Measurements from ENCODE around the gene GAPDH. TPM values are rescaled to one million over a fixed set of nuclear protein-coding genes. Genes with fewer than 3 reads are reported as not detected.
"Not testable (repeated sequence)": the region's sequence is repeated elsewhere in the genome, so short reads cannot be mapped to it uniquely, and the experiment has no call there.

Gene GAPDH
- total RNA-seq, 4 donors from 2014 or later: 1,806 to 2,946 (median 2,333) TPM

- in situ Hi-C loops (cut with MboI; ENCODE audit: low pct_ligation_motif_present in 1 of 4, low pct_unique_long_range_greater_than_20kb in 1 of 4, low sequenced_read_pairs in 3 of 4) (loop anchor here in 1 of 4 donors (25.0 kb wide), 2 partner anchors 99 to 199 kb away; partner anchors contain the start of genes CD27 and TNFRSF1A), intact Hi-C loops (cut with DNase I; ENCODE audit: low total_unique reads) (loop anchor here (5.0 to 10.0 kb wide), 2 partner anchors 114 to 211 kb away; no protein-coding TSS in a partner anchor)
- TF ChIP-seq CTCF (IDR thresholded peaks at IDR 0.05): no peak
- TF ChIP-seq POLR2A (IDR thresholded peaks at IDR 0.05): no peak
- no peak for TF ChIP-seq POLR2AphosphoS5 (IDR thresholded peaks at IDR 0.05)
- no peak for TF ChIP-seq EP300 (IDR thresholded peaks at IDR 0.05; ENCODE audit: low read depth)
- H3K27me3 ChIP-seq: no peaks in the 10 kb centered on the region
- peaks cover 42 to 81% (median 61%) of the 10 kb centered on the region in 4 donors for H3K4me1 ChIP-seq
- no peaks in the 10 kb centered on the region for H3K9me3 ChIP-seq
- WGBS, 2 donors (ENCODE audit: low coverage in 1 of 2): 0 to 45% methylated on average over 1 to 10 of the region's 10 CpGs
- H3K27ac ChIP-seq: peak overlapping the region; percentile 94 to 98 (median 98)
- peaks cover 0 to 16% (median 6%) of the 10 kb centered on the region in 4 donors for H3K36me3 ChIP-seq
- no peak for DNase-seq
- peak overlapping the region; percentile 72 to 88 (median 78) for H3K4me3 ChIP-seq
Observed at GRCh38 chr12:6535960-6536847, 1.9 kb downstream of the GAPDH start.

GRCh38 chr12:6536894-6537579, 2.7 kb downstream of the GAPDH start:
- in situ Hi-C loops (cut with MboI; ENCODE audit: low pct_ligation_motif_present in 1 of 4, low pct_unique_long_range_greater_than_20kb in 1 of 4, low sequenced_read_pairs in 3 of 4): loop anchor here in 1 of 4 donors (25.0 kb wide), 2 partner anchors 100 to 200 kb away; partner anchors contain the start of genes CD27 and TNFRSF1A
- H3K27me3 ChIP-seq: no peaks in the 10 kb centered on the region
- TF ChIP-seq POLR2AphosphoS5 (IDR thresholded peaks at IDR 0.05) (no peak), CTCF (IDR thresholded peaks at IDR 0.05) (no peak), EP300 (IDR thresholded peaks at IDR 0.05; ENCODE audit: low read depth) (no peak), POLR2A (IDR thresholded peaks at IDR 0.05) (no peak)
- no peak overlapping the region for H3K4me3 ChIP-seq
- 67 to 71% methylated on average over 3 to 19 of the region's 19 CpGs for WGBS, 2 donors (ENCODE audit: low coverage in 1 of 2)
- DNase-seq: no peak
- H3K4me1 ChIP-seq: peaks cover 42 to 87% (median 66%) of the 10 kb centered on the region in 4 donors
- H3K9me3 ChIP-seq: no peaks in the 10 kb centered on the region
- H3K27ac ChIP-seq: peak overlapping the region; percentile 94 to 98 (median 98)
- peaks cover 0 to 16% (median 6%) of the 10 kb centered on the region in 4 donors for H3K36me3 ChIP-seq
- intact Hi-C loops (cut with DNase I; ENCODE audit: low total_unique reads): loop anchor here (5.0 to 10.0 kb wide), 2 partner anchors 115 to 212 kb away; no protein-coding TSS in a partner anchor

GRCh38 chr12:6537580-6538419, 3.5 kb downstream of the GAPDH start:
- DNase-seq: peak; percentile 88
- intact Hi-C loops (cut with DNase I; ENCODE audit: low total_unique reads) (loop anchor here (5.0 to 10.0 kb wide), 2 partner anchors 115 to 213 kb away; no protein-coding TSS in a partner anchor), in situ Hi-C loops (cut with MboI; ENCODE audit: low pct_ligation_motif_present in 1 of 4, low pct_unique_long_range_greater_than_20kb in 1 of 4, low sequenced_read_pairs in 3 of 4) (loop anchor here in 1 of 4 donors (25.0 kb wide), 2 partner anchors 100 to 200 kb away; partner anchors contain the start of genes CD27 and TNFRSF1A)
- H3K4me1 ChIP-seq: peaks cover 35 to 85% (median 66%) of the 10 kb centered on the region in 4 donors
- peak overlapping the region; percentile 94 to 98 (median 98) for H3K27ac ChIP-seq
- 0 to 29% methylated on average over 2 to 17 of the region's 17 CpGs for WGBS, 2 donors (ENCODE audit: low coverage in 1 of 2)
- peak in 2 of 3 donors; percentile 30 to 42 for TF ChIP-seq POLR2AphosphoS5 (IDR thresholded peaks at IDR 0.05)
- peak; percentile 92 to 95 (median 94) for TF ChIP-seq CTCF (IDR thresholded peaks at IDR 0.05)
- peaks cover 0 to 16% (median 6%) of the 10 kb centered on the region in 4 donors for H3K36me3 ChIP-seq
- H3K27me3 ChIP-seq, H3K4me3 ChIP-seq, H3K9me3 ChIP-seq: not testable (repeated sequence)

Data from transverse colon (tissue), 4 donors.